HUDEP-2 (cell line): ENCODE results near the gene MLF2.

Source experiments
- DNase-seq, 76 experiments: peaks; one replicate each; lab custom pipeline; 2025; ENCODE audit not compliant: unreplicated experiment in 76 of 76; lab: John Stamatoyannopoulos, UW

Gene MLF2

DNA sequence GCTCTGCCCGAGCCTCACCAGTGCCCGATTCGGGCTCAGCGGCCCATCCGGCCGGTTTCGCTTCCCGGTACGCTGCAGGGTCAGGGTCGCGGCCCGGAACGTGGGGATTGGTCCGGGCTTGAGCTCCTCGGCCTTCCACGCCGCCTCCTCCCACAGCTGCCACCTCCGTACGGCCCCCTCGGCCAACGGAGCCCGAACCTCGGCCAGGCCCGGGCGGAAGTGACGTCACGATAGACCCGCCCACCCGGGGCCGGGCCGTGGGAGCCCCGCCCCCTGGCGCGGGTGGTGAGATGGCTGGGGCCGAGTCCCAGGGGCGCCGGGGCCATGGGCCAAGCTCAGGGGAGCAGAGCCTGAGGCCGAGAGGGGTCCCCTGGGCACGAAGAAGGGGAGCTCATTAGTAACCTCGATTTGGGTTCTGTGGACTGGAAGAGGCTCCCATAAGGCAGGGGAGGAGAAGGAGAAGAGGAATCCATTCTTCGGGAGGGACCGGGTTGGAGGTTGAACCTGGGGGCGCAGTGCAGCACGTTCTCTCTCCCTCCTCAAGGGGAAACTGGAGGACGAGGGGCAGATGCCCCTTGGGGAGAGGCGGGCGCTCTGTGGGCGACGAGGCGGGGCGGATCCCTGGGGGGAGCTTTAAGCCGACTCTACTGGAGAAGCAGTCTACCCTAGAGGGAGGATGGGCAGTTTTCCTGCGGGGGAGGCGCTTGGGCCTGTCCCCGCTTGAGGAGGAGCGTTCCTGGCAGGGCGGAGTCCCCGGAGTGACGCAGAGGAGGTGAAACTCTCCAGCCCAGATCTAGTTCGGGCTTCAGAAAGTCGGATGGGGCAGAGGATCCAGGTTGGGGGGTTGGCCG lies at the start of gene MLF2:
Gene MLF2 (minus strand): TSS at position 221 of the 851 bp plus-strand sequence. CDS start 807 bp downstream, outside the sequence.
- DNase-seq = peak; percentile 68 to 98 (median 96)

DNA sequence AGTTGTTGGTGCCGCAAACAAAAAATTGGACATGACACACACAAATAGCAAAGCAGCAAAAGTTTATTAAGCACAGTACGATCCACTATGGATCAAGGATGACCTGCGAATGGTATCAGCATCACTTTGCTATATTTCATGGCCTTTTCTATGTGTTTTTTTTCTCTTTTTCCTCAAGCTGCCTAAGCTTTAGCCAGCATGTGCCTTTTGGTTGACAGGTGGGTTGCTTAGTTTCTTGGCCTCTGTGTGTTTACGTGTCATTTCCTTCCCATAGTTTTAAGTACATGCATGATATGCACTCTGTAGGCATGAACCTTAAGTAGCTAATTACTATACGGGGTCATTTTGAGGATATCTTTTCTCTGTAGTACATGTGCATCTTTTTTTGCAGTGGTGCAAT lies 46.2 kb upstream of the MLF2 start:
- no peak for DNase-seq

DNA sequence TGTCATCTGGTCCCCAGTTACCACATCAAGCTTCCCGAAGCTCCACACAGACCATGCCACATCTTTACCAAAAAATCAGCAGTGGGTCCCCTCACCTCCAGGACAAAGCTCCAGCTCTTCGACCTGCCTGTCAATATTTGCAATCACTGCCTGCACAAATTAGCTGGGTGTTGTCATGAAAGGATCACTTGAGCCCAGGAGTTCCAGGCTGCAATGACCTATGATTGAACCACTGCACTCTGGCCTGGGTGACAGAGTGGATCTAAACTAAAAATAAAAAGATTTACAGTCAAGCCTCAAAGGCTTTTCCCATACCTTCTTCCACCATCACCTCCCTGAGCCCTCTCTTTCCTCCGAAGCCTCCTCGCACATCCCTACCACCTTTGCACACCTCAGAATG lies 43.6 kb upstream of the MLF2 start:
- no peak for DNase-seq

DNA sequence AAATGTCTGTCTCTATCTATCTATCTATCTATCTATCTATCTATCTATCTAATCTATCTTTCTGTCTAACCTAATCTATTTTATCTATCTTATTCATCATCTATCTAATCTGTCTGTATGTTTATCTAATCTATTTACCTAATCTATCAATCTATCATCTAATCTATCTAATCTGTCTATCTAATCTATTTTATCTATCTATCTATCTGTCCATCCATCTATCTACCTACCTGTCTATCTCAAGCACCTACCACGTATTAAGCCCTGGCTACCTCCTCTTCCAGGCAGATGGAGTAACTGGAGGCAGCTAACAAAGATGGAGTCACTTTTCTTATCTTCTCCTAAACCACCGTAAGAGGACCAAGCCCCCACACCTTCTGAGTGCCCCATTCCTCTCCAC lies 42.1 kb upstream of the MLF2 start:
- no peak for DNase-seq

- no peak for DNase-seq
These were observed 39.7 kb upstream of the MLF2 start for GRCh38 chr12:6792522-6793201.

DNA sequence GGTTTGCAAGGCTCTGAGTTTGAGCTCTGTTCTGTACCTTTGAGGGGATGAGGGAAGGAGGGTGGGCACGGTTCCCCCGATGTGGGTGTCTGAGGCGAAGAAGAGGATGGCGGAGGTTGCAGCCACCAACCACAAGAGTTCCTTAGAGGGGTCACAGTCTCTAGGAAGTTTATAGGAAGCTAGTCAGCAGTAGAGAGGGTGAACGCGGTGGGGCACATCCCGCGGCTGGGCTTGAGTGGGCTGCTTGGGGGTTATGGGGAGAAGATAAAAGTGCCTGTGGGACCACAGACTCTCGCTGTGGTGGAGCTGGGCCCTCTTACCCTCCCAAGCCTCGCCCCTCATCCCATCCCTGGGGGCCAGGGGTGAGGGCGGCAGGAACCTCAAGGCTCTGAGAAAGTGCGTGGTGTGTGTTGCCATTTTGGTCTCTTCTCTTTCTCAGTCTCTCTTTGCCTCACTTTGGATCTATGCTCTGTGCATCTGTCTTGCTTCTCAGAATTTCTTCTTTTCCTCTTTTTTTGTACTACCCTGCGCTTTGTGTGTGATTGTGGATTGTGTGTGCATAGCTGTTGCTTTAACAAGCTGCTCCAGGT lies 39.1 kb upstream of the MLF2 start:
- DNase-seq = no peak

DNA sequence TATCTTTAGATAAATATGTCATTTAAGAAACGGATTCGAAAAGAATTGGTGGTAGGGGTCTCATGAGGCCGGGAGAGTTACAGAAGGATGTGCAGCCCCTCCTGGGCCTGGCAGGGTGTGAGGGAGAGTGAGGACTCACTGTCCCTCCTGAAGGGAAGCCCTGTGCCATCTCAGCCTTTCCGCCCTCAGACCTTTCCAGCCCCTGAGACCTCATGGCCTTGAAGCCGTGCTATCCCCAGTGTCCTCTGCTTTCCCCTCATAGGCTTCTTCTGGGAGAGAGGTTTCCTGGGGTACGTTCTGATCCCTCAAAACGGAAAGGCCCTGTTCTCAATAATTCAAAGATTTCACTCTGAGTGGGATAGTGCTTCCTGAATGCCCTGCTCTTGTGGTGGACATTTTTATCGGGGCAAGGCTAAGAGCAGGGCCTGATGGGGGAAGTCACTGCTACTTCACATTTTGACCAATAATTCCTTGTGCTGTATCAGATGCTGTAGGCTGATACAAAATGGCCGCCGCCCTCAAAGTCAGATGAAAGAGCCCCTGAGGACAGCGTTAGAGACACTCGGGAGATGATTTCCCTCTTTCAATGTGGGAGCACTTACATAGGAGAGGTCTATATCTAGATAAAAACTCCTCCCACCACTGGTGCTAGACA lies 37.7 kb upstream of the MLF2 start:
- no peak for DNase-seq

GRCh38 chr12:6788972-6789924 lies 36.3 kb upstream of the MLF2 start, which contains the start of gene CD4:
CD4 (plus strand) TSS chr12:6789528; CDS start chr12:6800139, 10,611 bp downstream.
- no peak for DNase-seq

DNA sequence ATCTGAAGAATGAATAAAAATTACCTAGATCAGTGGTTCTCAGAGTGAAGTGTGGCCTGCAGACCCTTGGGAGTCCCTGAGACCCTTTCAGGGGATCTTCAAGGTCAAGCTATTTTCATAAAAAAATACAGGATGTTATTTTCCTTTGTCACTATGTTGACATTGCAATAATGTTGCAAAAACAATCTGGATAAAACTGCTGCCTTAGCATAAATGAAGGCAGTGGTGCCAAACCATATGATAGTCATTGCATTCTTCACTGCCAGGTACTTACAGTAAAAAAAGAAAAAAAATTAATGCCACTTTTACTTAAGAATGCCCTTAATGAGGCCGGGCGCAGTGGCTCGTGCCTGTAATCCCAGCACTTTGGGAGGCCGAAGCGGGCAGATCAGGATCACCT lies 34.4 kb upstream of the MLF2 start:
- no peak for DNase-seq

DNA sequence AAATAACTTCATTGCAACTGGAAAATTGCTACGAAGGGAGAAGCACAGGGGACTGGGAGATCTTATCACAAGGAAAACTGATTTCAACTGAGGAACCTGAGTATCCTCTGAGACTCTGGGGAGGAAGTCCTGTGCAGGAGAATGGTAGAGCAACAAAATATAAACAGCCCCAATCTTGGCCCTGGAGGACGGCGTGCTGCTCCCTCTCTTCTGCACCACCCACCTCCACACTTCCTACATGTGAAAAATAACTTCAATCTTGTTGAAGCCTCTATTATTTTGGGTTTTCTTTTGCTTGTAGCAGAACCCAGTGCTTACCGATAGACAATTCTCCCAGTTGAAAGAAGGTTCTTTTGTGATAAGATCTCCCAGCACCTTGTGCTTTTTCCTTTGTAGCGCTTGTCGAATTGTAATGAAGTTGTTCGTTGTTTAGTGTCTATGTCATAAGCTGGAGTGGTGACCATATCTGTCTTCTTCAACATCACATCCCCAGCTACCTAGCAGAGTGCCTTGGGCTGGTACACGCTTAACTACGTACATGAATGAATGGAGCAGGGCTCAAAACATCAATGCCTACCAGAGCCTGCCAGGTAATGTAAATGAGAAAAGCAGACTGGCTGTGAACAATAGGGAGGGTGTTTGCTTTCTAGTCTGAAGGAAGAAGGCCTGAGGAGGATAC lies 33.6 kb upstream of the MLF2 start:
- no peak for DNase-seq

DNA sequence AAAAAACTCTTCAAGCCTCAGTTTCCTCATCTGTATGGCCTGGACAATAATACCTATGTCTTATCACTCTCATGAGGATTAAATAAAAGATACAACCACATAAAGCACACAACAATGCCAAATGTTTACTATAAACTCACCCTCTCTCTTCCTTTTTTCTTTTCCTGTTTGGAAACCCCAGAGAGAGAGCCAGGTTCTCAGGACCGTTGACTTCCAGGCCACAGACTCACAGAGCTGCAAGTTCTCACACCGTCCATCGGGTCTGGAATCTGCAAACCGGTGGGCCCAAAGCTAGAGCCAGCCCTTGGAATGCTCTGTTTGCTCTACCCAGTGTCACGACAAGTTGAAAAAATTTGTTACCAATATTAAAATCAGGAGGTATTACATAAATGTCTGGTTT lies 31.8 kb upstream of the MLF2 start:
- no peak for DNase-seq

- no peak for DNase-seq
These were observed 31.4 kb upstream of the MLF2 start for GRCh38 chr12:6784296-6784695.

DNA sequence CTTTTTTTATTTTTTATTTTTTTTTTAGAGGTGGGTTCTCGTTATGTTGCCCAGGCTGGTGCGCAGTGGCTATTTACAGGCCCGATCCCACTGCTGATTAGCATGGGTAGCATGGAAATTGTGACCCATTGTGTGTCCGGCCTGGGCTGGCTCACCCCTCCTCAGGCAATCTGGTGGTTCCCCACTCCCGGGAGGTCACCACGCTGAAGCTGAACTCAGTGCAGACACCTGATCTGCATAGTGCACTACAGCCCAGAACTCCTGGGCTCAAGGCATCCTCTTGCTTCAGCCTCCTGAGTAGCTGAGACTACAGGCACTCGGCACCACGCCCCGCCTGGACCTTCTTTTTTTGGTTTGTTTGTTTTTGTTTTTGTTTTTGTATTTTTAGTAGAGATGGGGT lies 30.9 kb upstream of the MLF2 start:
- DNase-seq = no peak

GRCh38 chr12:6782850-6783566 lies 30.1 kb upstream of the MLF2 start:
- no peak for DNase-seq

GRCh38 chr12:6782119-6782518 lies 29.2 kb upstream of the MLF2 start:
- no peak for DNase-seq

DNA sequence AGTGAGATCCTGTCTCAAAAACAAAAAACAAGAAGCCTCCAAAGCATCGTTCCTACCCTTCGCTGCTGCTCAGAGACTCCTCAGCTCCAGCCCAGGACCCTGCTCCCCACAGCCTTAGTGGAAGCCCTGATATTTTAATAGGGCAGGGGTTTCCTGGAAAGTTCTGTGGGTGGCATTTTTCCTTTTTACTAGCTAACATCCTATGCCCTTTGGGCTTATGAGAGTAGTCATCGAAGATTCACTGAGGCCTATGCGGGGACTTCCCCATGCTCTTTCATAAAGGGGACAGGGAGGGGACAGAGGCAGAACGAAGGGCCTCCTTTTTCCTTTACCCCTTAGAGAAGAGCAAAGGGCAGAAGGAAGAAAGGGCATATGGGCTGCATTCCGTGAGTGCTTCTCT lies 27.6 kb upstream of the MLF2 start:
- no peak for DNase-seq

GRCh38 chr12:6779708-6780432 lies 26.9 kb upstream of the MLF2 start:
- no peak for DNase-seq
